ENCODE data around the gene LMF2.

LMF2 gene

GRCh38 chr22:50467773-50468440 is 39.6 kb downstream of the LMF2 start:
- H3K4me1 ChIP-seq (ENCODE audit: control insufficient read depth in 1 of 2, insufficient read depth in 1 of 2, low read depth in 1 of 2, low read length in 1 of 2): peaks cover 14 to 27% of the 10 kb centered on the region in 2 experiments
- H3K27me3 ChIP-seq: no peaks in the 10 kb centered on the region
- TF ChIP-seq CTCF (IDR thresholded peaks at IDR 0.05): no peak
- peaks cover 58% of the 10 kb centered on the region for H3K36me3 ChIP-seq
- no peak overlapping the region for H3K4me3 ChIP-seq (ENCODE audit: low read depth in 1 of 2, low read length in 1 of 2)
- H3K27ac ChIP-seq: no peak overlapping the region
- H3K9me3 ChIP-seq: no peaks in the 10 kb centered on the region

- Histone ChIP-seq H3K4me3 (ENCODE audit: low read depth in 1 of 2, low read length in 1 of 2) (no peak overlapping the region), H3K4me1 (ENCODE audit: control insufficient read depth in 1 of 2, insufficient read depth in 1 of 2, low read depth in 1 of 2, low read length in 1 of 2) (peaks cover 11 to 24% of the 10 kb centered on the region in 2 experiments), H3K9me3 (no peaks in the 10 kb centered on the region), H3K27ac (no peak overlapping the region), H3K36me3 (peaks cover 61% of the 10 kb centered on the region), H3K27me3 (no peaks in the 10 kb centered on the region)
- TF ChIP-seq CTCF (IDR thresholded peaks at IDR 0.05): no peak
Observed at GRCh38 chr22:50467341-50467740, 40.2 kb downstream of the LMF2 start.

GRCh38 chr22:50465066-50465930 is 42.2 kb downstream of the LMF2 start:
- Histone ChIP-seq H3K4me3 (ENCODE audit: low read depth in 1 of 2, low read length in 1 of 2) (no peak overlapping the region), H3K36me3 (peaks cover 81% of the 10 kb centered on the region), H3K27ac (no peak overlapping the region), H3K4me1 (ENCODE audit: control insufficient read depth in 1 of 2, insufficient read depth in 1 of 2, low read depth in 1 of 2, low read length in 1 of 2) (peaks cover 7 to 9% of the 10 kb centered on the region in 2 experiments), H3K9me3 (no peaks in the 10 kb centered on the region), H3K27me3 (no peaks in the 10 kb centered on the region)
- TF ChIP-seq CTCF (IDR thresholded peaks at IDR 0.05): no peak

- Histone ChIP-seq H3K27ac (no peak overlapping the region), H3K4me1 (ENCODE audit: control insufficient read depth in 1 of 2, insufficient read depth in 1 of 2, low read depth in 1 of 2, low read length in 1 of 2) (peaks cover 0 to under 1% of the 10 kb centered on the region in 2 experiments), H3K4me3 (ENCODE audit: low read depth in 1 of 2, low read length in 1 of 2) (no peak overlapping the region), H3K27me3 (no peaks in the 10 kb centered on the region), H3K36me3 (peaks cover 90% of the 10 kb centered on the region), H3K9me3 (no peaks in the 10 kb centered on the region)
- TF ChIP-seq CTCF (IDR thresholded peaks at IDR 0.05): no peak
Observed at GRCh38 chr22:50464451-50464850, 43.1 kb downstream of the LMF2 start.

- H3K4me3 ChIP-seq (ENCODE audit: low read depth in 1 of 2, low read length in 1 of 2): no peak overlapping the region
- H3K27me3 ChIP-seq: no peaks in the 10 kb centered on the region
- H3K9me3 ChIP-seq: no peaks in the 10 kb centered on the region
- H3K36me3 ChIP-seq: peaks cover 100% of the 10 kb centered on the region
- no peak for TF ChIP-seq CTCF (IDR thresholded peaks at IDR 0.05)
- no peak overlapping the region for H3K27ac ChIP-seq
- no peaks in the 10 kb centered on the region for H3K4me1 ChIP-seq (ENCODE audit: control insufficient read depth in 1 of 2, insufficient read depth in 1 of 2, low read depth in 1 of 2, low read length in 1 of 2)
Observed at GRCh38 chr22:50463188-50463900, 44.2 kb downstream of the LMF2 start.
